ENCODE measurements around the gene SYNGR2.
A peak's percentile ranks its signal among the peaks of the same experiment; 100 is the strongest.

SYNGR2 gene

DNA sequence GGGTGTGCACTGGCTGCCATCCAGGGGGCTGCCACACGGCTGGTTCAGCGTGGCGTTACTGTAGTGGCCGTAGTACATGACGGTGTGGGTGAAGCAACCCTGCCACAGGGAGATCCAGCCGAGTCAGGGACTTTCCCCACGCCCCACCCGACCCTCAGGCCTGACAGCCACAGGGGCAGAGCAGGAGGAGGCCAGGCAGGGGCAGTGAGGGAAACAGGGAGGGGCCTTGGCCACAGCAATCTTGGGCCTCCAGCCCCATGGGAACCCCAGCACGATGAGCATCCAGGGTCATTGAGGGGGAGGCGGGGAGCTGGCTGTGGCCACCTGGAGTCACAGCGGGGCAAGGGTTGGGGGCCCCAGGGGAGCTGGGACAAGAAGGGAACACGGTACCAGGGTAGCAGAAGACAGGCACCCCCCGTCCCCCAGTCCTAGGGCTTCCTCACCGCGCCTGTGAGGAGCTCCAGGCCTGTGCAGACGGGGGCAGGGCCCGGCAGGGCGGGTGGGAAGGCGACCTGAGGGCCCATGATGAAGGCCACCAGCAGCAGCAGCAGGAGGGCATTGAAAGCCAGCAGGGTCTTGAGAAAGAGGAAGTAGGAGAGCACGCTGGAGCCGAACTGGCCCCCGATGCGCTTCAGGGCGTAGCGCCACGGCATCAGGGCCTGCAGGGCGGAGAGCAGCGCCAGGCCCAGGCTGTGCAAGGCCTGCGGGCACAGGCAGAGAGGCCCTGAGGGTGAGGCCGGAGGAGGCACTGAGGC lies 44.1 kb upstream of the SYNGR2 start:
- Histone ChIP-seq H3K36me3 (ENCODE audit: control insufficient read depth in 2 of 2, insufficient read depth in 1 of 2, low read length in 2 of 2) (peaks cover 7 to 21% of the 10 kb centered on the region in 2 experiments; a peak in 2 of 3 replicates), H3K9me3 (ENCODE audit: control insufficient read depth, insufficient read depth, low read depth, low read length) (no peaks in the 10 kb centered on the region), H3K4me1 (ENCODE audit: control insufficient read depth, insufficient read depth, low read length) (peaks cover 6% of the 10 kb centered on the region; the same call in 1 of the 2 replicates), H3K4me3 (ENCODE audit: low read depth, low read length) (no peak overlapping the region), H3K27ac (ENCODE audit: extremely low read depth, low read depth, low read length) (no peak overlapping the region)
- ChIA-PET CTCF (interaction anchor here (0.6 to 3.3 kb wide), 5 partner anchors 8 to 1016 kb away, joined by 3 to 10 read pairs (median 4); no protein-coding TSS in a partner anchor), POLR2A (interaction anchor here (1.5 kb wide), 1 partner anchor 62 kb away, joined by 3 read pairs; the partner anchor contains the start of genes AFMID and TK1)
- peak; percentile 73; the same call in 1 of the 2 replicates for TF ChIP-seq ZIC2 (tag by site-specific recombination; IDR thresholded peaks at IDR 0.05)
- TF ChIP-seq, protein P1, sequence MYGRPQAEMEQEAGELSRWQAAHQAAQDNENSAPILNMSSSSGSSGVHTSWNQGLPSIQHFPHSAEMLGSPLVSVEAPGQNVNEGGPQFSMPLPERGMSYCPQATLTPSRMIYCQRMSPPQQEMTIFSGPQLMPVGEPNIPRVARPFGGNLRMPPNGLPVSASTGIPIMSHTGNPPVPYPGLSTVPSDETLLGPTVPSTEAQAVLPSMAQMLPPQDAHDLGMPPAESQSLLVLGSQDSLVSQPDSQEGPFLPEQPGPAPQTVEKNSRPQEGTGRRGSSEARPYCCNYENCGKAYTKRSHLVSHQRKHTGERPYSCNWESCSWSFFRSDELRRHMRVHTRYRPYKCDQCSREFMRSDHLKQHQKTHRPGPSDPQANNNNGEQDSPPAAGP (tag by site-specific recombination; IDR thresholded peaks at IDR 0.05), result no peak

DNA sequence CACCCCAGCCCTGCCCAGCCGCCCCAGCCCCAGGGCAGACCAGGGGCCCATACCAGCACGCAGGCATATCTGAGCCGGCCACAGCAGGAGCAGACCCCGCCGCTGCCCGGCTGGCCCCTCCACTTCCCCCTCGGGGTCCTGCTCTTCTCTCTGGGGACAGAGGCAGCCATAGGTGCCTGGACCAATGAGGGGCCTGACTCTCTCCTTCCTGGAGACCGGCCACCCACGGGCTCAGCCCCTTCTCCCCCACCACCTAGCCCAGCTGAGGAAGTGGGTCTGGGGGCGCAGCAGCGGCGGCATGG lies 43.6 kb upstream of the SYNGR2 start:
- Histone ChIP-seq H3K4me3 (ENCODE audit: low read depth, low read length) (no peak overlapping the region), H3K4me1 (ENCODE audit: control insufficient read depth, insufficient read depth, low read length) (peaks cover 6% of the 10 kb centered on the region; the same call in 1 of the 2 replicates), H3K36me3 (ENCODE audit: control insufficient read depth in 2 of 2, insufficient read depth in 1 of 2, low read length in 2 of 2) (peaks cover 7 to 21% of the 10 kb centered on the region in 2 experiments; a peak in 2 of 3 replicates), H3K27ac (ENCODE audit: extremely low read depth, low read depth, low read length) (no peak overlapping the region), H3K9me3 (ENCODE audit: control insufficient read depth, insufficient read depth, low read depth, low read length) (no peaks in the 10 kb centered on the region)
- POLR2A ChIA-PET, result interaction anchor here (1.5 kb wide), 1 partner anchor 62 kb away, joined by 3 read pairs; the partner anchor contains the start of genes AFMID and TK1
- TF ChIP-seq, protein P2, sequence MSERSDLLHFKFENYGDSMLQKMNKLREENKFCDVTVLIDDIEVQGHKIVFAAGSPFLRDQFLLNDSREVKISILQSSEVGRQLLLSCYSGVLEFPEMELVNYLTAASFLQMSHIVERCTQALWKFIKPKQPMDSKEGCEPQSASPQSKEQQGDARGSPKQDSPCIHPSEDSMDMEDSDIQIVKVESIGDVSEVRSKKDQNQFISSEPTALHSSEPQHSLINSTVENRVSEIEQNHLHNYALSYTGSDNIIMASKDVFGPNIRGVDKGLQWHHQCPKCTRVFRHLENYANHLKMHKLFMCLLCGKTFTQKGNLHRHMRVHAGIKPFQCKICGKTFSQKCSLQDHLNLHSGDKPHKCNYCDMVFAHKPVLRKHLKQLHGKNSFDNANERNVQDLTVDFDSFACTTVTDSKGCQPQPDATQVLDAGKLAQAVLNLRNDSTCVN (tag by site-specific recombination; optimal IDR thresholded peaks at IDR 0.05), result no peak
- TF ChIP-seq MZF1 (tag by site-specific recombination; IDR thresholded peaks at IDR 0.05; ENCODE audit: borderline replicate concordance) (no peak), ZNF324 (tag by site-specific recombination; IDR thresholded peaks at IDR 0.05) (no peak), ZNF514 (tag by site-specific recombination; IDR thresholded peaks at IDR 0.05) (no peak), ZBTB21 (tag by site-specific recombination; IDR thresholded peaks at IDR 0.05) (no peak), ZNF302 (tag by site-specific recombination; IDR thresholded peaks at IDR 0.05; ENCODE audit: low read depth) (no peak), ZNF146 (tag by site-specific recombination; IDR thresholded peaks at IDR 0.05) (no peak), ZNF341 (tag by site-specific recombination; IDR thresholded peaks at IDR 0.05; ENCODE audit: low read depth) (no peak), KLF7 (tag by site-specific recombination; IDR thresholded peaks at IDR 0.05; ENCODE audit: borderline replicate concordance) (no peak), HOXD13 (CRISPR knock-in tag; IDR thresholded peaks at IDR 0.05; ENCODE audit: borderline replicate concordance) (no peak), PRDM1 (tag by site-specific recombination; IDR thresholded peaks at IDR 0.05) (no peak), ZNF837 (tag by site-specific recombination; IDR thresholded peaks at IDR 0.05) (no peak), ZBTB1 (tag by site-specific recombination; IDR thresholded peaks at IDR 0.05) (no peak), MYNN (tag by site-specific recombination; IDR thresholded peaks at IDR 0.05; ENCODE audit: borderline replicate concordance) (no peak)
- TF ChIP-seq, protein P3, sequence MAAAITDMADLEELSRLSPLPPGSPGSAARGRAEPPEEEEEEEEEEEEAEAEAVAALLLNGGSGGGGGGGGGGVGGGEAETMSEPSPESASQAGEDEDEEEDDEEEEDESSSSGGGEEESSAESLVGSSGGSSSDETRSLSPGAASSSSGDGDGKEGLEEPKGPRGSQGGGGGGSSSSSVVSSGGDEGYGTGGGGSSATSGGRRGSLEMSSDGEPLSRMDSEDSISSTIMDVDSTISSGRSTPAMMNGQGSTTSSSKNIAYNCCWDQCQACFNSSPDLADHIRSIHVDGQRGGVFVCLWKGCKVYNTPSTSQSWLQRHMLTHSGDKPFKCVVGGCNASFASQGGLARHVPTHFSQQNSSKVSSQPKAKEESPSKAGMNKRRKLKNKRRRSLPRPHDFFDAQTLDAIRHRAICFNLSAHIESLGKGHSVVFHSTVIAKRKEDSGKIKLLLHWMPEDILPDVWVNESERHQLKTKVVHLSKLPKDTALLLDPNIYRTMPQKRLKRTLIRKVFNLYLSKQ (tag by site-specific recombination; IDR thresholded peaks at IDR 0.05; ENCODE audit: borderline replicate concordance), result no peak
- TF ChIP-seq, protein P4, sequence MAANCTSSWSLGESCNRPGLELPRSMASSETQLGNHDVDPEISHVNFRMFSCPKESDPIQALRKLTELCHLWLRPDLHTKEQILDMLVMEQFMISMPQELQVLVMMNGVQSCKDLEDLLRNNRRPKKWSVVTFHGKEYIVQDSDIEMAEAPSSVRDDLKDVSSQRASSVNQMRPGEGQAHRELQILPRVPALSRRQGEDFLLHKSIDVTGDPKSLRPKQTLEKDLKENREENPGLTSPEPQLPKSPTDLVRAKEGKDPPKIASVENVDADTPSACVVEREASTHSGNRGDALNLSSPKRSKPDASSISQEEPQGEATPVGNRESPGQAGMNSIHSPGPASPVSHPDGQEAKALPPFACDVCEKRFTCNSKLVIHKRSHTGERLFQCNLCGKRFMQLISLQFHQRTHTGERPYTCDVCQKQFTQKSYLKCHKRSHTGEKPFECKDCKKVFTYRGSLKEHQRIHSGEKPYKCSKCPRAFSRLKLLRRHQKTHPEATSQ (tag by site-specific recombination; IDR thresholded peaks at IDR 0.05), result no peak
- CTCF ChIA-PET, result interaction anchor here (1.4 to 2.2 kb wide), 2 partner anchors 8 to 12 kb away, joined by 3 to 8 read pairs; no protein-coding TSS in a partner anchor

Measured in HEK293 (cell line).